Karpas-422 (cell line): ENCODE measurements around the gene SAMD14. TPM values are rescaled to one million over a fixed set of nuclear protein-coding genes. Genes with fewer than 3 reads are reported as not detected.

ENCODE experiments used
- DNase-seq: peaks from one replicate; pipeline ENCODE4 v3.0.0-alpha.2; 2015
- H2AFZ ChIP-seq: fragments of 200-600 bp; sonication (generic); 2 replicates; pipeline ENCODE4 v1.6.1; 2014; ENCODE audit warnings: antibody characterized with exemption, low read length, mixed read lengths
- H3K27ac ChIP-seq: fragments of 200-600 bp; sonication (generic); 2 replicates; pipeline ENCODE4 v1.5.1; 2014; ENCODE audit warnings: mild to moderate bottlenecking, low read length, moderate library complexity
- H3K27me3 ChIP-seq: fragments of 200-600 bp; sonication (generic); 2 replicates; pipeline ENCODE4 v1.6.1; 2014; ENCODE audit warnings: low read length, mixed read lengths
- H3K36me3 ChIP-seq: fragments of 200-600 bp; sonication (generic); 2 replicates; pipeline ENCODE4 v1.6.1; 2014; ENCODE audit warnings: low read length, mixed read lengths; ENCODE audit not compliant: insufficient read depth
- H3K4me1 ChIP-seq: fragments of 200-600 bp; sonication (generic); 2 replicates; pipeline ENCODE4 v1.6.1; 2014; ENCODE audit warnings: mild to moderate bottlenecking, low read length, mixed read lengths
- H3K4me2 ChIP-seq: fragments of 200-600 bp; sonication (generic); 2 replicates; pipeline ENCODE4 v1.6.1; 2014; ENCODE audit warnings: low read length, low read depth, mild to moderate bottlenecking; ENCODE audit not compliant: poor library complexity, severe bottlenecking
- H3K4me3 ChIP-seq: fragments of 200-600 bp; sonication (generic); 2 replicates; pipeline ENCODE4 v1.5.1; 2014; ENCODE audit warnings: mild to moderate bottlenecking, antibody characterized with exemption, low read length, mixed read lengths
- H3K79me2 ChIP-seq: fragments of 200-600 bp; sonication (generic); 2 replicates; pipeline ENCODE4 v1.6.1; 2014; ENCODE audit warnings: mild to moderate bottlenecking, low read length, mixed read lengths
- H3K9ac ChIP-seq: fragments of 200-600 bp; sonication (generic); 2 replicates; pipeline ENCODE4 v1.6.0; 2014; ENCODE audit warnings: low read length
- H3K9me2 ChIP-seq: fragments of 200-600 bp; sonication (generic), shearing (Covaris generic); replicated peaks from 2 replicates; pipeline ENCODE4 v1.6.0; 2014; ENCODE audit warnings: mild to moderate bottlenecking, low read length, moderate library complexity; ENCODE audit not compliant: insufficient read depth
- H3K9me3 ChIP-seq: fragments of 300-700, 200-600 bp; sonication (generic); 2 replicates; pipeline ENCODE4 v1.6.1; 2014; ENCODE audit warnings: low read length, mixed read lengths
- H4K20me1 ChIP-seq: fragments of 200-600 bp; sonication (generic); 2 replicates; pipeline ENCODE4 v1.6.1; 2014; ENCODE audit warnings: mild to moderate bottlenecking, antibody characterized with exemption, low read length, low read depth; ENCODE audit not compliant: insufficient read depth
- total RNA-seq: library from RNA; depleted of rRNA; stranded (reverse); fragments of >200 nt; shearing (Covaris generic); gene quantifications from 2 replicates; pipeline ENCODE4 v1.2.3, GENCODE V29; 2014; ENCODE audit warnings: low replicate concordance

Gene SAMD14
- total RNA-seq, 1 experiment from 2014 or later: not detected

DNA sequence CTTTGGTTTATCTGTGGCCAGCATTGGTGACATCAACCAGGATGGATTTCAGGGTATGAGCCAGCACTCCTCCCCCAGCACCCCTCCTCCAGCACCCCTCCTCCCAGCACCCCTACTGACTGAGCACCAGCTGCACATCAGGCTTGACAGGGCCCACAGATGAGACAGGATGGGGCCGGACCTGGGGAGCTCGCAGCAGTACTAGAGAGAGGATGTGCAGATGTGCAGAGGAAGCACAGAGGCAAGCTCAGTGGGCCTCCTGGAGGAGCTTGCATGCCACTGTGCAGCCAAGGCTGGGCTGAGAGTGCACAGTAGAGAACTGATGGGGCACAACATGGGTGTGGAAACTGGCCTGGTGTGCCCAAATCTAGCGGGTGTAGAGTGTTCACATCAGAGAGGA, 57.8 kb downstream of the SAMD14 start:
- no peak overlapping the region for H3K4me2 ChIP-seq
- H3K27me3 ChIP-seq: no peaks in the 10 kb centered on the region
- no peaks in the 10 kb centered on the region for H3K9me3 ChIP-seq
- H3K27ac ChIP-seq: no peak overlapping the region
- H3K4me3 ChIP-seq: no peak overlapping the region
- no peak overlapping the region for H2AFZ ChIP-seq
- no peak overlapping the region for H3K9ac ChIP-seq
- H4K20me1 ChIP-seq: no peaks in the 10 kb centered on the region
- H3K79me2 ChIP-seq: no peaks in the 10 kb centered on the region
- H3K4me1 ChIP-seq: no peaks in the 10 kb centered on the region
- H3K9me2 ChIP-seq: no peaks in the 10 kb centered on the region
- DNase-seq: no peak
- H3K36me3 ChIP-seq: no peaks in the 10 kb centered on the region

DNA sequence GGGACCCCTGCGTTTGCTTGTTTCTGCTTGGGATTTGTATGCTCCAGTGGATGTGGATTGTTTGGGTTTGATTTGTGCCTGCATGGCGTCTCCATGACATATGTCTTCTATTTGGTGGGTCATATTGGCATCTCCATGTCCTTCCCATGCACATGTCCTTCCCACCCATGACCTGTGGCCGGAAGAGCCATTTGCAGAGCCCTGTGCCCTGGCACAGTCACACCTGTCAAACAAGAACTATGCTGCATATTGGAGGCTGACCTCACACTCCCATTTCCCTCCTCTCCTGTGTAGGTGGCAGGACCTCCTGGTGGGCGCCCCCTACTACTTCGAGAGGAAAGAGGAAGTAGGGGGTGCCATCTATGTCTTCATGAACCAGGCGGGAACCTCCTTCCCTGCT, 58.3 kb downstream of the SAMD14 start:
- DNase-seq: no peak
- no peak overlapping the region for H3K9ac ChIP-seq
- no peak overlapping the region for H3K4me3 ChIP-seq
- H3K9me2 ChIP-seq: no peaks in the 10 kb centered on the region
- H3K4me2 ChIP-seq: no peak overlapping the region
- no peak overlapping the region for H3K27ac ChIP-seq
- no peaks in the 10 kb centered on the region for H3K9me3 ChIP-seq
- H3K36me3 ChIP-seq: no peaks in the 10 kb centered on the region
- no peaks in the 10 kb centered on the region for H3K4me1 ChIP-seq
- H4K20me1 ChIP-seq: no peaks in the 10 kb centered on the region
- no peaks in the 10 kb centered on the region for H3K79me2 ChIP-seq
- H3K27me3 ChIP-seq: no peaks in the 10 kb centered on the region
- H2AFZ ChIP-seq: no peak overlapping the region

DNA sequence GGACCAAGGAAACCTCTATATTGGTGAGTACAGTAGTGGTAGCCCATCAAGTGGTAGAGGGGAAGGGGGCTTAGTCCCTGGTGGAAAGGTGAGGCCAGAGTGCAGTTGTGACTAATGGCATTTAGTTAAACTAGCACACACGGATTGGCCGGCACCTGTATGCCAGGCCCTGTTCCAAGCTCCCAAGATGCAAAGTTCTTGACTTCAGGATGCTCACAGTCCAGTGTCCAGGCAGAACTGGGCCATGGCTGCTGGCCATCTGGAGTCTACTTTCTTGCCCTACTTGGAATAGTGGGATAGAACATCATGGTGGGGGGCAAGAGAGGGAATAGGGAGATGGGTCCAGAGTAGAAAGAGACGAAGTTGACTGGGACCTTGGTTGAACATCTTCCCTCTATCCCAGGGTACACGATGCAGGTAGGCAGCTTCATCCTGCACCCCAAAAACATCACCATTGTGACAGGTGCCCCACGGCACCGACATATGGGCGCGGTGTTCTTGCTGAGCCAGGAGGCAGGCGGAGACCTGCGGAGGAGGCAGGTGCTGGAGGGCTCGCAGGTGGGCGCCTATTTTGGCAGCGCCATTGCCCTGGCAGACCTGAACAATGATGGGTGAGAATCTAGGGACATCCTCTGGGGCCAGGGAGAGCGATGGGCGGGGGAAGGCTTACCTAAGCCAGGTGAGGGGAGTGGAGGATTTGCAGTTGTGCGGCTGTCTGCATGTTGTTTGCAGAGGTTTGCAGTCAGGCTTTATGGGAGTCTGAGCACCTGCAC, 58.9 kb downstream of the SAMD14 start:
- Histone ChIP-seq H2AFZ (no peak overlapping the region), H3K27ac (no peak overlapping the region), H3K4me3 (no peak overlapping the region), H3K9me3 (no peaks in the 10 kb centered on the region), H3K9ac (no peak overlapping the region), H3K79me2 (no peaks in the 10 kb centered on the region), H3K9me2 (no peaks in the 10 kb centered on the region), H4K20me1 (no peaks in the 10 kb centered on the region), H3K4me2 (no peak overlapping the region), H3K27me3 (no peaks in the 10 kb centered on the region), H3K4me1 (no peaks in the 10 kb centered on the region), H3K36me3 (no peaks in the 10 kb centered on the region)
- no peak for DNase-seq

DNA sequence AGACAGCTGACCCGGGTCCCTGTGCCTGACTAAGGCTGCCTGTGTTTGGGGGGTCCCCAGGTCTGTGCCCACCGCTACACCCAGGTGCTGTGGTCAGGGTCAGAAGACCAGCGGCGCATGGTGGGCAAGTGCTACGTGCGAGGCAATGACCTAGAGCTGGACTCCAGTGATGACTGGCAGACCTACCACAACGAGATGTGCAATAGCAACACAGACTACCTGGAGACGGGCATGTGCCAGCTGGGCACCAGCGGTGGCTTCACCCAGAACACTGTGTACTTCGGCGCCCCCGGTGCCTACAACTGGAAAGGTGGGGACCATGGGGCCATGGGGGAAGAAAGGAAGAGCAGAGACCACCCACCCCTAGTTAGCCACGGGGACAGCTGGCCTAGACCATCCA, 62.0 kb downstream of the SAMD14 start:
- no peak overlapping the region for H3K9ac ChIP-seq
- H3K27me3 ChIP-seq: no peaks in the 10 kb centered on the region
- no peaks in the 10 kb centered on the region for H3K9me3 ChIP-seq
- DNase-seq: no peak
- H3K4me3 ChIP-seq: no peak overlapping the region
- no peak overlapping the region for H3K27ac ChIP-seq
- no peak overlapping the region for H2AFZ ChIP-seq
- no peaks in the 10 kb centered on the region for H3K9me2 ChIP-seq
- no peak overlapping the region for H3K4me2 ChIP-seq
- no peaks in the 10 kb centered on the region for H3K4me1 ChIP-seq
- no peaks in the 10 kb centered on the region for H4K20me1 ChIP-seq
- H3K79me2 ChIP-seq: no peaks in the 10 kb centered on the region
- no peaks in the 10 kb centered on the region for H3K36me3 ChIP-seq

DNA sequence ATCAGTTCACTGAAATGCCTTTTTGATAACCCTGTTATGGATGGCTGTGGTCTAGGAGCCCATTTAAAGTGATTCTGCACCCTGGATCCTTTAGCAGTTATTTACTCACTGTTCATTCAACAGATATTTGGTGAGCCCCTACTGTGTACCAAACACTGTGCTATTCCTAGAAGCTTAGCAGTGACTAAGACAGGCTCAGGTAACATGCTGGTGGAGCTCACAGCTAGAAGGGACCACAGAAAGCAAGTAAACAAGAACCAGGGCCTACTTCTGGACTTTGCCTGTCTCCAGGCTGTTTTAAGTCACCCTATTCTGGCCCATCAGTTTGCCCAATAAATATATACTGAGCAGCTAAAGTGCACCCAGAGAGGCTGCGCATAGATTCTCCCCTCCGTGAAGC, 63.0 kb downstream of the SAMD14 start:
- no peak overlapping the region for H3K27ac ChIP-seq
- no peak for DNase-seq
- H3K9me2 ChIP-seq: no peaks in the 10 kb centered on the region
- no peak overlapping the region for H2AFZ ChIP-seq
- no peaks in the 10 kb centered on the region for H3K4me1 ChIP-seq
- no peaks in the 10 kb centered on the region for H4K20me1 ChIP-seq
- no peaks in the 10 kb centered on the region for H3K27me3 ChIP-seq
- H3K4me3 ChIP-seq: no peak overlapping the region
- no peaks in the 10 kb centered on the region for H3K36me3 ChIP-seq
- no peaks in the 10 kb centered on the region for H3K9me3 ChIP-seq
- no peak overlapping the region for H3K9ac ChIP-seq
- H3K79me2 ChIP-seq: no peaks in the 10 kb centered on the region
- no peak overlapping the region for H3K4me2 ChIP-seq

DNA sequence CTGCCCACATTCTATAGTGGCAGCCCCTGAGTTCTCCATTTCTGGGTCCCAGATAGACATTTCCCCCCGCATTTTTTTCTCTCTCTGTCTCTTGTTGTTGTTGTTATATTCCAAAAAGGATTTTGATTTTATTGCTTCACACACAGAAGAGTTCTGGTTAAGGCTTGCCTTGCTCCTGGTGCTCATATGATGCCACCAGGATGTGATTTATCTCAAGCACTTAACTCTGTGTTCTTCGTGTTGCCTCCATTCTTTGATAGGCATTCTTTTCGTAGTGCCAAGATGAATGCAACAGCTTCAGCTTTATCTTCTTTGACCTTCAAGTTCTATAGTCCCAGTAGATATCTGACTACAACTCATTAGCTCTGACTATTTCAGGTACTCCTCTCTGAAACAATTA, 64.9 kb downstream of the SAMD14 start:
- H3K9ac ChIP-seq: no peak overlapping the region

DNA sequence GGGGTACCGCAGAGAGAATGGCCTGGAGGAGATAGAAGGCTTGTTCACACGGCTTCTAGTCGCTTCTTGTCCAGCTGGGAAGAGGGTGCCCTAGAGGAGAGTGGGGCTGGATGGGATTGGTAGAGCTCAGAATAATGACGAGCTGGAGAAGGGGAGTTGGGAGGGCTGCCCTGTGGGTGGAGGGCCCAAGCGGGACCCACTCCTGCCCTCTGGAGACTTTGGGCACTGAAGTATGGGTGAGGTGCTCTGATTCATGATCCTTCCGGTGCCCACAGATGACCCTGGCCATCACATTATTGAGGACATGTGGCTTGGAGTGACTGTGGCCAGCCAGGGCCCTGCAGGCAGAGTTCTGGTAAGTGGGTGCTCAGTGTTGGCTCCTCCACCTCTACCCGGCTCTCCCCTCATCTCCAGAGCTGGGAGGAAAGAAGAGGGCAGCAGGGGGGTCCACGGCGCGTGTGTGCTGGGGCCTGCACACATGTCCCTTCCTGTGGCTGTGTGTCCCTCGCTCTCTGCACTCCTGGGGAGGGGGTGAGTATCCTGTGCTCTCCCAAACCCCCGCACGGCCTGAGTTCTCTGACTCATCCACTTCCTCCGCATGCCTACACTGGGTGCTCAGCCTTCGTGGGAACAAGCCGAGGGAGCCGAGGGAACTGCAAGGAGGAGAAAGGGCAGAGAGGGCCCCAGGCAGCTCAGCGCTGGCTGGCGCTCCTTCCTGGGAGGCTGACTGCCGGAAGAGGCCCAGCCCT, 65.5 kb downstream of the SAMD14 start:
- peaks cover 13% of the 10 kb centered on the region for H3K4me1 ChIP-seq
- H3K27ac ChIP-seq: no peak overlapping the region
- 0 out of 2 replicates have a peak, but pooled peaks cover 3% of the 10 kb centered on the region for H4K20me1 ChIP-seq
- no peaks in the 10 kb centered on the region for H3K27me3 ChIP-seq
- H3K4me3 ChIP-seq: no peak overlapping the region
- no peaks in the 10 kb centered on the region for H3K9me2 ChIP-seq
- no peaks in the 10 kb centered on the region for H3K36me3 ChIP-seq
- H3K4me2 ChIP-seq: no peak overlapping the region
- H2AFZ ChIP-seq: no peak overlapping the region
- no peaks in the 10 kb centered on the region for H3K79me2 ChIP-seq
- no peaks in the 10 kb centered on the region for H3K9me3 ChIP-seq
- no peak for DNase-seq
- H3K9ac ChIP-seq: no peak overlapping the region

More for the DNA sequence above, 64.9 kb downstream of the SAMD14 start:
- no peak overlapping the region for H3K27ac ChIP-seq
- H3K4me1 ChIP-seq: peaks cover 11% of the 10 kb centered on the region
- no peak for DNase-seq
- no peak overlapping the region for H3K4me3 ChIP-seq
- no peaks in the 10 kb centered on the region for H3K9me2 ChIP-seq
- no peaks in the 10 kb centered on the region for H3K36me3 ChIP-seq
- no peaks in the 10 kb centered on the region for H3K79me2 ChIP-seq
- 0 out of 2 replicates have a peak, but pooled peaks cover under 1% of the 10 kb centered on the region for H4K20me1 ChIP-seq
- no peaks in the 10 kb centered on the region for H3K27me3 ChIP-seq
- H2AFZ ChIP-seq: no peak overlapping the region
- H3K4me2 ChIP-seq: no peak overlapping the region
- no peaks in the 10 kb centered on the region for H3K9me3 ChIP-seq

DNA sequence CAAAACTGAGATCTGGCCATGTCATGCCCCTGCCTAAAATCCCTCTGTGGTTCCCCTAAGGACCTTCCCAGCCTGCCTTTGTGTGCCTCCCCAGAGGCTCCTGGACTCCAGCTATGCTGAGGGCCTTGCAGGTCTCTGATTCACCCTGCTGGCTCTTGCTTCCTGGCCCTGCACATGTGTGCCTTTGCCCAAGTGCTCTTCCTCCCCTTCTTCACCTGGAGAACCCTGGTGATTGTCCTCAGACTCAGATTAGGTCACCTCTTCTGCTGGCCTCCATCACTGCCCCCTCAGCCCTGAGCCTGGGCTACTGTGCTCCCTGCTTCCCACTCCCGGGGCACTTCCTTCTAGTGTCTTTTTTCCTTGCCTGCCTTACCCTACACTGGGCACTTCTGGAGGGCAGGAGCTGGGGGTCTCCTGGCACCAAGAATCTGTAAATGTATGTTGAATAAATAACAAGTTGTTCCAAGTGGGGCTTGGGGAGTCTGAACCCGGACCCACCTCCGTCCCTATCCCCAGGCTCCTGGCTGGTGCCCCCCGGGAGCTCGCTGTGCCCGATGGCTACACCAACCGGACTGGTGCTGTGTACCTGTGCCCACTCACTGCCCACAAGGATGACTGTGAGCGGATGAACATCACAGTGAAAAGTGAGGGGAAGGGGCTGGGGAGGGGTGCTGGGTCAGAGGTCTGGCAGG, 66.3 kb downstream of the SAMD14 start:
- Histone ChIP-seq H3K4me1 (peaks cover 18% of the 10 kb centered on the region), H3K36me3 (no peaks in the 10 kb centered on the region), H3K9ac (no peak overlapping the region), H3K4me2 (no peak overlapping the region), H3K9me3 (no peaks in the 10 kb centered on the region), H4K20me1 (0 out of 2 replicates have a peak, but pooled peaks cover 3% of the 10 kb centered on the region), H2AFZ (no peak overlapping the region), H3K4me3 (no peak overlapping the region), H3K9me2 (no peaks in the 10 kb centered on the region), H3K27me3 (no peaks in the 10 kb centered on the region), H3K27ac (no peak overlapping the region), H3K79me2 (no peaks in the 10 kb centered on the region)
- no peak for DNase-seq
